Stimulated activated CD4-positive, alpha-beta T cell treated with anti-CD3 and anti-CD28 coated beads, Interleukin-2, amount 100 ng/mL, for 24 hours (primary cell): Measurements from ENCODE around the gene SDC1.

Source experiments
- DNase-seq, 2 donors: peaks; one replicate each; pipeline ENCODE4 v3.0.0-alpha.2; 2020

Gene SDC1

DNA sequence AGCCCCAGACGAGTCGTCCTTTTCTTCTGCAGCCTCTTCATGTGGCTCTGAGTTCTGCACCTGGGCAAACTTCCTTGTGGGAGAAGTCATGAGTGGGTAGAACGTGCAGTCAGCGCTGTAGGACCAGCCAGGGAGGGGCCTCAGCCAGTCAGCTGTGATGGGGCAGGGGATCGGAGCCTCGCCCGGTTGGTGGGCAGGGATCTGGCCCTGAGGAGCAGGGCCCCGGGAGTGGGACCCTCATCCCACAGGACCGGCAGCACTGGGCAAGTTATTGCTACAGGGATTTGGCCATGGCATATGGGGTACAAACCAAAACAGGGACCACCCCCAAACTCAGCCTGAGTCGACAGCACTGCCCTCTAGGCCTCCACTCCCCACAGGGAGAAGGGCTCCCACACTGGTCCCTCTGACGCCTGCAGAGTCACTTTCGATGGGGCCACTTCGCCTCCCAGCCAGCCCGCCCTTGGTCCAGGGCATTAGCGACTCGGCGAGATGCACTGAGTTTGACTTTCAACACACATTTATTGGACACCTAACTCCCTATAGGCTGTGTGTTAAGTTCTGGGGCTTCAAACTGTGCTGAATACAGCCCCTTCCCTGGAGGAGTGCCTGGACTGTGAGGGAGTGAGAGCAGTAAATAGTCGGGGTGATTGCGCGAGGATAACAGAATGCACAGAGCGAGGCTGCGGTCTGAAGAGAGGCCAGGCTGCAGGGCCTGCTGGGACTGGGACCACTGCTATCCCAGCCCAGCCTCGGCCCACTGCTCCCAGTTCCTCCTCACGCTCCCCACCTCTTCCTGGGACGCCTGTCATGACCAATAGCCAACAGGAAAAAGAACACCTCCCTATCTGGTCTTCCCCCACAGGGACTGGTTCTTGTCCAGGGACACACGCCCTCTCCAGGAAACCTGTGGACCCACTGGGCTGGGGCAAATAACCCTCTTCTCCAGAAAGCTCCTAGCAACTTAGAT, 55.9 kb downstream of the SDC1 start:
- no peak for DNase-seq

DNA sequence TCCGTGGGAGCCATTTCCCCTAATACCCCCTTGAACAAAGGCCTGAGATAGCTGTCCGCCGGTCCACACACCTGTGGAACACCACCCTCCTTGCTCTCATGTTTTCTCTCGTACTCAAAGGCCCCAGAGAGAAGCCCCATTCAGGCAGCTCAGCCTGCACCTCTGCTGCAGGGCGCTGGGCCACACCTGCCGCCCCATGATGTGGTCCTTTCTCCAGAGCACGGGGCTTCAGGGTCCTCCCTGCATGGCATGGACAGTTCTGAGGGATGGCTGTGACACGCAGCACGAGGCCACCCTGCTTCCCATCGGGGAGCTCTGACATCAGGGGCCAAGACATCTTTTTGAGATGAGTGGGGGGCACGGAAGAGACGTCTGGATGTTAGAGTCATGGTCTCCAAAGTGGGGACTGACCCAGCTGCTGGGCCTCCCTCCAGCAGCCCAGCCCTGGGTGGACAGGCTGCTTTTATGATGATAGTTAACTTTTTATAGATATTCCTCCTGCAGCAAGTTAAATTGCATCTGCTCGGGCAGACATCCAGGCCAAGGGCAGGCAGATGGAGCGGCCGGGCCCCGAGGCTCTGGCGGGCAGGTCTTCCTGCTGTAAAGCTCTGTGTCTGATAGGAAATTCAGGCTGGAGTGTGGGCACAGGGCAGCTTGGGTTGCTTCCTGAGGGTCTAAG, 56.7 kb downstream of the SDC1 start:
- DNase-seq: no peak

DNA sequence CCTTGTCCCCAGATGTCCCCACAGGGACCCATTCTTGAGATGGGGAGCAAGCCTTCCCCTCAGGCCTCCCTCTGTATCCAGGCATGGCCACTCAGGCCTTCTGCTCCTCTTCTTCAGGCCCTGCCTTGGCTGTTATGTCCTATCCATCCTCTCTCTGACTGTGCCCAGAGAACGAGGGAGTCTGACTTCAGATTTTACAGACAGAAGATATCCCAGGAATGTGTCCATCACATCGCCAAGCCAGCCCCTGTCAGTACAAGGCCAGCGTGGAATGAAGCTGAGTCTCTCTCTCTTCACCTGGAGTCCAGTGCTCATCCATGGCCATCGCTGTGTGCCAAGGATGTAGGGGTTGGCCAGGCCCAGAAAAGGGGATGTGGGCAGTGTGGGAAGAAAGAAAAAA, 57.6 kb downstream of the SDC1 start:
- DNase-seq: no peak

DNA sequence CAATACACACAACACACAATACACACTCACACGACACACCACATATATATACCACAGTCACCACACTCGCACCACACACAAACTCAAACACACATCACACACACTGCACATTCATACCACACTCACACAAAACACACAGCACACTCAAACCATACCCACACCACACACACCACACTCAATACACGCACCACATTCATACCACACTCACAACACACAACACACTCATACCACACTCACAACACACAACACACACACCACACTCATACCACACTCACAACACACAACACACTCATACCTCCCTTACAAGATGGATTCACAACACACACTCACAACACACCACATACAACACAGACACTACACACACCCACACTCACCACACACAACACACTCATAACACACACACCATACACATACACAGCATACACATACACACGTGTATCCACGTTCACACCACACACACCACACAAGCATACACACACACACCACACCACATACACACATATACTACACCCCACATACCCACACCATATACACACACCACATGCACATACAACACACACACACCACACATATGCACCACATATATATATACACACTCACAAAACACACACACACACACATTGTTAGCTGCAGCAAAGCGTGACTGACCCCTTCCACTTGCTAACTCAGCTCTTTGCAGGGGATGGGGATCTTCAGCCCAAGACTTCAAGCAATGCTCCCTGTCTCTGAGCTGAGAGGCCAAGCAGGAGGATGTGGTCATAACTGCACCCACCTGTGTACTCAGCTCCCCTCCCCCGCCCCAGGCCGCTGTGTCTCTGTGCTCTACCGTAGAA, 59.0 kb downstream of the SDC1 start:
- DNase-seq: no peak

DNA sequence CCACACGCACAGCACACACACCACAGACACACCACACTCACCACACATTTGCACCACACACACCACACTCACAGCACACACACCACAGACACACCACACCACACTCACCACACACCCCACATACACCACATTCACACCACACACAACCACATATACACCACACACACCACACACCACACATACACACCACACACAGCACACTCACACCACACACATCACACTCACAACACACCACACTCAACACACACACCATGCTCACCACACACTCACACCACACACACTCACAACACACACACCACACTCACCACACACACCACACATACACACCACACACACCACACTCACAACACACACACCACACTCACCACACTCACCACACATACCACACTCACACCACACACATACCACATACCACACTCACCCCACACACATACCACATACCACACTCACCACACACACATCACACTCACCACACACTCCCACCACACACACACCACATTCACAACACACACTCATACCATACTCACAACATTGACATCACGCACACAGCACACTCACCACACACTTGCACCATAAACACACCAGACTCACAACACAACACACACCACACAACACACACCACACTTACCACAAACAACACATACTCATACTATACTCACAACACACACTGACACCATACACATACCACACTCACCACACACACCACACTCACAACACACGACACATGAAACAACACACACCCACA, 60.0 kb downstream of the SDC1 start:
- no peak for DNase-seq

DNA sequence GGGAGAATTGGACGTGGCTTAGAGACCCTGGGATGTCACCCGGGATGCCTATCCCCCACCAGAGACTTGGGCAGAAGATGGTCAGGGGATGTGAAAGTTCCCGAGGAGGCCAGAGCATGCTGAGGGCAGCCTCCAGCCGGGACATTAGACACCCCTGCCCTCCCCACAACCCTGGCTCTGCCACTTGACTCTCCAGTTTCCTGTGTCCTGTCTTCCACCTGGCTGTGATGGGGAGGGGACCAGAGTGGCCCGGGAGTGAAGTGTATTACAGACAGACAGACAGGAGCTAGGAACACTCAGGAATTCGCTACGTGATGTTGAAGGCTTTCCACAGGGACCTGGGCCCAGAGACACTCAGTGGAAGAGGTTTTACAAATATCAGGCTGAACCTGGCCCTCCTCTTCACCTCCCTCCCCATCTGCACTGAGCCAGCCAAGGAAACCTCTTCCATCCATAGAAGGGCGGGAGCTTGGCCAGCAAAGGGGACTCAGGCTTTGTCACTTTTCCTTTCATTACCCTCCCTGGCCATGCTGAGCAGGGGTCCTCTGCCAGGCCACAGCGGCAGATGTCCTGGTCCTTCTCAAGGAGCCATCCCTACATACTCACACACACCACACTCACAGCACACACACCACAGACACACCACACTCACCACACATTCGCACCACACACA, 60.7 kb downstream of the SDC1 start:
- no peak for DNase-seq

DNA sequence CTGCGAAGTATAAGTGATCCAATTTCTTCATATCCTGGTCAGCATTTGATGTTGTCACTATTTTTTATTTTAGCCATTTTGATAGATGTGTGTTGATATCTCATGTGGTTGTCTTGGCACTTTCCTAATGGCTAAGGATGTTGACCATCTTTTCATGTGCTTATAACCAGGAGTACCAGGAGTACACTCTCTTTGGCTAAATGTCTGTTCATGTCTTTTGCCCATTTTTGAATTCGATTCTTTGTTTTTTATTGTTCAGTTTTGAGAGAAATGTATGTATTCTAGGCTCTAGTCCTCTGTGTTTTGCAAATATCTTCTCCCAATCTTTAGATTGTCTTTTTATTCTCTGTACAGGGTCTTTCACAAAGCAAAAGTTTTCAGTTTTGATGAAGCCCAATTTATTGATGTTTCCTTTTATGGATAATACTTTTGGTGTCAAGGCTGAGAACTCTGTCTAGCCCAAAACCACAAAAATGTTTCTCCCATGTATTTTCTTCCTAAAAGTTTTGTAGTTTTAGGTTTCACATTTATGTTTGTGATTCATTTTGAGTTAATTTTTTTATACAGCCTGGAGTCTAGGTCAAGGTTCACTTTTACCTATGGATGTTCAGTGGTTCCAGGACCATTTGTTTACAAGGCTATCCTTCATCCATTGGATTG, 65.4 kb downstream of the SDC1 start:
- DNase-seq: no peak

DNA sequence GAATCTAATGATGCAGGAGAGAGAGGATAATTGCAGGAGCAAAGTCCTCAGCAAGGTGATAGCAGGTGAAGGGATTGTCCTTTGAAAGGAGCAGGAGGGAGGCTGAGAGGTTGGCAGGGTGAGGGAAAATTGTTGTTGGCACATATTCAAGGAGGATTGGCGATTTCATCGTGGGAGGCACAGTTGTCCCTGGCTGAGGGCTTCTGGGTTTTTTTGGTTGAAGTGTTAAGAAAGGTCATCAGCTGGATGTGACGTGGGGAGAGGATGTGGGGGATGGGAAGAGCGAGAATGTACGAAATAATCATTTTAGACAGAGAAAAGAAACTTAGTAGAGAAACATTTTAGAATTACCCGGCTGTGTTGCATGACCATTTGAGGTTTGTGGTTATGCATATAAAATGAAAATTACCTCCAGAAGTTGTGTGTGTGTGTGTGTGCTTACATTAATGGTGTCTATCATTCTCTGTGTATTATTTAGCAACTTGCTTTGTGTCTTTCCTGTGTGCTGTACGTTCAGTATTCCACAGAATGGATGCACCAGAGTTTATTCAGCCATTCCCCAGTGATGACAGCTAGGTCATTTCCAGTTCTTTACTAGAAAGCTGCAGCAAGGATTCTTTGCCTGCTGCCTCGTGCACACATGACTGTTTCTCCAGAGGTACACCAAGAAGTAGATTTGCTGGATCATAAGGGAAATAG, 67.6 kb downstream of the SDC1 start:
- no peak for DNase-seq

DNA sequence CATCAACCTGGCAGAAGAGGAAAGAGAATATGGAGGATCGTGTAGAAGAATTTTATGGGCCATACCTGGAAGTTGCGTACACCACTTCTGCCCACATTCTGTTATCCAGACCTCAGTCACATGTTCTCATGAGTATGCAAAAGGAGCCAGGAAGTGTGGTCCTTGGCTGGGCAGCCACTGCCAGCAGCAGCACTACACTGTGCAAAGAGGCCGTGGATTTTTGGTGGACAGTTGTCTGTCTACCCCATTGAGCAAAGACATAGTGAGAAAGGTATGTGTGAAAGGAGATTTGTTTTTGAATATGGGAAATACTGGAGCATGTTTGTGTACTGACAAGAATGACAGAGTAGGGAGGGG, 68.1 kb downstream of the SDC1 start:
- no peak for DNase-seq

DNA sequence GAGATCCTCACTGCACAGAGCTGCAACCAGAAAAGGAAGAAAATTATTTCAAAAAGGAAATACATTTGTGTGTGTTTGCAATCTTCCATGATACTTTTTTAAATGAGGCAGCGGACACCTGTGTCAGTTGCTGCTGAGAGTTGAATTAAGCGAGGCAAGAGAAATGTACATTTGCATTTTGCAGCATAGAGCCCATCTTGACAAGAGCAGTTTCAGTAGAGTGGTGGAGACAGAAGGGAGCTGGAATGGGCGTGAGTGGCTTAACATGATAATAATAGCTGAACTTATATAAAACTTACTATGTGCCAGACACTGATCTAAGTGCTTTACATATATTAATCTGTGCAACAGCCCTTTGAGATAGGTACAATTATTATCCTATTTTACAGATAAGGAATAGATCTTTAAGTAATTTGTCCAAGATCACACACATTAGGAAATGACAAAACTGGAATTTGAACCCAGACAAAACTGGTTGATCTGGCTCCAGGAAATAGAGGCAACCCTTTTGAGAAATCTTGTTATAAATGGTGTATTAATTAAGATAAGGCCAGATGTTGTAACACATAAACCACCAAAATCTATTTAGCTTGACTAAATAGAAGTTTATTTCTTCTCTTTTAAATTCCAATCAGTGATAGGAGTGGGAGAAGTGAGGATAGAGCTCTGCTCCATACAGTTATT, 68.7 kb downstream of the SDC1 start:
- DNase-seq: no peak

DNA sequence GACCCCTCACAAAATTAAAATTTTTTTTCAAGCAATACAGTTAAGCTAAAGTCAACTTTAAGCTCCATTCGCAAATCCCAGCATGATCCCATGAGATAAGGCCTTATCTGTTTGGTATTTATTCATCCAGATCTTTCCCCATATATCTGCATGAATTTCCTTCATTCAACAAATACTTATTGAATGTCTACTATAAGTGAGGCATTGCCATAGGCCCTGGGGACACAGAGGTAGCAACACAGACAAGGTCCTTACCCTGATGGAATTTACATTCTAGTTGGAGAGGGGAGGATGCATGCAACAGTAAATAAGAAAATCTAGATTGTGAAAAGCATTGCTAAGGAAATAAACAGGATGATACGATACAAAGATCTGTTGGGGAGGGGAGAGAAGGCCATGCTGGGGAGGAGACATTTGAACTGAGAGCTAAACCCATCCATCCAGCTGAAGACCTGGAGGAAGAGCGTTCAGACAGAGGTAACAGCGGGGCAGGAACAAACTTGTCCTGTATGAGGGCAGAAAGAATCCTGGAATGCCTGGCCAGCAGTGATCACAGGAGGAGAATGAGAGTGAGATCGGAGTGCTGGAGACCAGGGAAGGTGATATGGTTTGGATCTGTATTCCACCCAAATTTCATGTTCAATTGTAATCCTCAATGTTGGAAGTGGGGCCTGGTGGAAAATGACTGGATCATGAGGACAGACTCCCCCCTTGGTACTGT, 71.6 kb downstream of the SDC1 start:
- no peak for DNase-seq

DNA sequence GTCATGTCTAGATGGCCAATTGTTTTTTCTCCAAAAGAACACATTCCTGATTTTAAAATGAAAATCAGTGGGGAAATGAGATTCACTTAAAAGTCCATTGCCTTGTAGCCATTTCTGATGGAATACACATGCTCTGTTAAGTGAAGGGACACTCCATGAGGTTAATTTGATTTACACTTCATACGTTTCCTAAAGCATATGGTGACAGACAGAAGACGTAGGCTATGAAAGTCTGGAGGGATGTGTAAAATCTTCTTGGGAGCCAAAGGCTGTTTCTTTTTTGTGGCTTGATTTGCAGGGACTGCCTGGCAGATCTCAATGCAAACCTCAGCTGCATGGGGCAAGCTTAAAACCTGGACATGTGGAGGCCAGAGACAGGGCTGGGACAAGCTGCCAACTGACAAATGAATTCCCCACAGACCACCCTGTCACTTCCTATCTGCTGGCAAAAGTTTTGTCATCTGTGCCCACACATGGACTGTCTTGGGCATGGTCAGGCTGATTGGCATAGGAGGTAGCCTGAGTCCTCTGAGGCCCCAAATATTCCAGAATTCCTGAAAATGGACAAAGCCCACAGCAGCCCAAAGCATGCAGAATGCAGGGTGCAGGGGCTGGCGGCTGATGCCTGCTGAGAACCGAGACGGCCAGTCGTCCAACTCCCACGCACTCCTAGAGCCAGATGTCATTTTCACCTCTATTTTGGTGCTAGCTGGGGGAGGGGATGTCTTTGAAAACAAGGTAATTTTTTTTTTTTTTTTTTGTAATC, 73.9 kb downstream of the SDC1 start:
- DNase-seq: no peak
